ENCODE results near the gene PSME3IP1. TPM values are rescaled to one million over a fixed set of nuclear protein-coding genes. Genes with fewer than 3 reads are reported as not detected.

PSME3IP1 gene
- total RNA-seq, 4 donors from 2014 or later, result 95.7 to 185 (median 120) TPM

DNA sequence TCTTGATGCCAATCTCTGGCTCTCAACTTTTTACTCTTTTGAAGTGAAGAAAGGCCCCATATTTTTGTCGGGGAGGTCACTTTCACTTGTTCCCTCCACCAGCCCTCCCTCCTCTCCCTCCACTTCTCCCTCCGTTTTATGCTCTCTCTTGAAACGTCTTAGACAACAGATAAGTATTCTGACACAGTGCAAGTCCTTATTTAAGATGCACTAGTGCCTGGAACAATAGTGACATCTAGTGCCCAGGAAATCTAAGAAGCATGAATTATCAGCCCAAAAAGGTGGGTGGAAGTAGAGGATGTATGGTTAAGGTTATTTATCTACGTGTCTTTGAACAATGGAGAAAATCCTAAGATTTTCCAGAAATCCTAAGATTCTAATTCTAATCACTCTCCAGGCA is 17.9 kb downstream of the PSME3IP1 start:
- in situ Hi-C loops (cut with MboI; ENCODE audit: low pct_ligation_motif_present in 1 of 4, low pct_unique_long_range_greater_than_20kb in 1 of 4, low sequenced_read_pairs in 3 of 4) (loop anchor here (10.0 to 25.0 kb wide), 4 partner anchors 83 to 306 kb away; partner anchors contain the start of genes CETP (in 3 of the 4) and SLC12A3 (in 1 of the 4)), intact Hi-C loops (cut with DNase I; ENCODE audit: low total_unique reads) (loop anchor here (2.0 kb wide), 1 partner anchor 83 kb away; no protein-coding TSS in a partner anchor)
- no peak for DNase-seq
- TF ChIP-seq, protein P1, sequence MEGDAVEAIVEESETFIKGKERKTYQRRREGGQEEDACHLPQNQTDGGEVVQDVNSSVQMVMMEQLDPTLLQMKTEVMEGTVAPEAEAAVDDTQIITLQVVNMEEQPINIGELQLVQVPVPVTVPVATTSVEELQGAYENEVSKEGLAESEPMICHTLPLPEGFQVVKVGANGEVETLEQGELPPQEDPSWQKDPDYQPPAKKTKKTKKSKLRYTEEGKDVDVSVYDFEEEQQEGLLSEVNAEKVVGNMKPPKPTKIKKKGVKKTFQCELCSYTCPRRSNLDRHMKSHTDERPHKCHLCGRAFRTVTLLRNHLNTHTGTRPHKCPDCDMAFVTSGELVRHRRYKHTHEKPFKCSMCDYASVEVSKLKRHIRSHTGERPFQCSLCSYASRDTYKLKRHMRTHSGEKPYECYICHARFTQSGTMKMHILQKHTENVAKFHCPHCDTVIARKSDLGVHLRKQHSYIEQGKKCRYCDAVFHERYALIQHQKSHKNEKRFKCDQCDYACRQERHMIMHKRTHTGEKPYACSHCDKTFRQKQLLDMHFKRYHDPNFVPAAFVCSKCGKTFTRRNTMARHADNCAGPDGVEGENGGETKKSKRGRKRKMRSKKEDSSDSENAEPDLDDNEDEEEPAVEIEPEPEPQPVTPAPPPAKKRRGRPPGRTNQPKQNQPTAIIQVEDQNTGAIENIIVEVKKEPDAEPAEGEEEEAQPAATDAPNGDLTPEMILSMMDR (IDR thresholded peaks at IDR 0.05), result peak; percentile 42 to 62 (median 54)
- TF ChIP-seq POLR2A (IDR thresholded peaks at IDR 0.05), result no peak
- 15 to 18% methylated on average over 4 of the region's 4 CpGs for WGBS, 2 donors (ENCODE audit: low coverage in 1 of 2)
- Histone ChIP-seq H3K4me1 (peaks cover 0 to 10% (median 0%) of the 10 kb centered on the region in 4 donors), H3K27ac (peak overlapping the region in 1 of 4 donors; percentile 14), H3K9me3 (no peaks in the 10 kb centered on the region), H3K27me3 (no peaks in the 10 kb centered on the region), H3K4me3 (no peak overlapping the region), H3K36me3 (peaks cover 0 to 51% (median 25%) of the 10 kb centered on the region in 4 donors)

DNA sequence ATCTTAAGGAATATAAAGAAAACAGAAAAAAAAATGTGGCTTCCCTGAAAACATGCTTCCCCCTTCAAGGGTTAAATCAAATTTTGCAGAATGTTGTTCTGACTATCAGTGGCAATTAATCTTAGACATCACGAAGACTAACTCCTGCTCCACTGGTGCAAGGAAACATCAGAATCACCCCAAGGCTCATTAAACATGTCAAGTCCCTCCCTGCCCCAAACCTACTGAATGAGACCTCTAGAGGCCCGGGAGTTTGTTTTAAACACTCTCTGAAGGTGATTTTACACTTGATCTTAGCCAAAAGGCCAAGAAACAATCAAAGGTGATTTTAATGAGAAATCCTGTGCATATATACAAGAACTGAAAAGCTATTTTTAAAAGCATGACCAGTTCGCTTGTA is 18.3 kb downstream of the PSME3IP1 start:
- 77 to 89% methylated on average over 2 to 3 of the region's 3 CpGs for WGBS, 2 donors (ENCODE audit: low coverage in 1 of 2)
- peaks cover 0 to 10% (median 0%) of the 10 kb centered on the region in 4 donors for H3K4me1 ChIP-seq
- DNase-seq, result no peak
- no peak for TF ChIP-seq POLR2AphosphoS5 (IDR thresholded peaks at IDR 0.05)
- TF ChIP-seq POLR2A (IDR thresholded peaks at IDR 0.05), result no peak
- TF ChIP-seq, protein P1 (IDR thresholded peaks at IDR 0.05), result no peak
- no peak for TF ChIP-seq EP300 (IDR thresholded peaks at IDR 0.05; ENCODE audit: low read depth)
- intact Hi-C loops (cut with DNase I; ENCODE audit: low total_unique reads) (no loop called here), in situ Hi-C loops (cut with MboI; ENCODE audit: low pct_ligation_motif_present in 1 of 4, low pct_unique_long_range_greater_than_20kb in 1 of 4, low sequenced_read_pairs in 3 of 4) (loop anchor here (10.0 to 25.0 kb wide), 4 partner anchors 83 to 305 kb away; partner anchors contain the start of genes CETP (in 3 of the 4) and SLC12A3 (in 1 of the 4))
- no peaks in the 10 kb centered on the region for H3K9me3 ChIP-seq
- peak overlapping the region in 1 of 4 donors; percentile 14 for H3K27ac ChIP-seq
- no peak overlapping the region for H3K4me3 ChIP-seq
- peaks cover 0 to 53% (median 25%) of the 10 kb centered on the region in 4 donors for H3K36me3 ChIP-seq
- H3K27me3 ChIP-seq, result no peaks in the 10 kb centered on the region

DNA sequence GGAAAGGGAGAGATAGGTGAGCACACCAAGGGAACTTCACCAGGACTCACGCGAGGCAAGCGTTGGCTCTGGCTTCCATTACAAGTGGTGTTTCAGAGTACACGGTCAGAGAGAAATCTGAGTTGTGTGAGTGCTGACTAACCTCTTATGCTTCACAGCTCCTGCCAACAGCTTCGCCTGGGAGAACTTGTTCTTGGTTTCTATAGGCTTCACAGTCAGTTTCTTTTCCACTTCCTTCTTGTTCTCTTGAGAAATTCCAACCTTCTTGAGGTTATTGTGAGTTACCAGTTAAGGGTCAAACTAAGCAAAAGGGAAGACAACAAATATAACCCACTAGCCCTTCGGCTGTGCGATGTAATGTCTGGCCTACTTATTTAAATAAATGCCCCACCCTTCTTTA is 18.9 kb downstream of the PSME3IP1 start:
- in situ Hi-C loops (cut with MboI; ENCODE audit: low pct_ligation_motif_present in 1 of 4, low pct_unique_long_range_greater_than_20kb in 1 of 4, low sequenced_read_pairs in 3 of 4), result loop anchor here (10.0 to 25.0 kb wide), 4 partner anchors 82 to 305 kb away; partner anchors contain the start of genes CETP (in 3 of the 4) and SLC12A3 (in 1 of the 4)
- intact Hi-C loops (cut with DNase I; ENCODE audit: low total_unique reads), result no loop called here
- H3K27me3 ChIP-seq, result no peaks in the 10 kb centered on the region
- H3K4me1 ChIP-seq, result peaks cover 0 to 10% (median 0%) of the 10 kb centered on the region in 4 donors
- TF ChIP-seq POLR2AphosphoS5 (IDR thresholded peaks at IDR 0.05), result peak in 1 of 3 donors; percentile 11
- no peak for TF ChIP-seq EP300 (IDR thresholded peaks at IDR 0.05; ENCODE audit: low read depth)
- H3K4me3 ChIP-seq, result no peak overlapping the region
- no peaks in the 10 kb centered on the region for H3K9me3 ChIP-seq
- H3K27ac ChIP-seq, result peak overlapping the region in 1 of 4 donors; percentile 14
- DNase-seq, result no peak
- WGBS, 2 donors (ENCODE audit: low coverage in 1 of 2), result 69 to 80% methylated on average over 6 to 7 of the region's 7 CpGs
- H3K36me3 ChIP-seq, result peaks cover 0 to 52% (median 23%) of the 10 kb centered on the region in 4 donors

DNA sequence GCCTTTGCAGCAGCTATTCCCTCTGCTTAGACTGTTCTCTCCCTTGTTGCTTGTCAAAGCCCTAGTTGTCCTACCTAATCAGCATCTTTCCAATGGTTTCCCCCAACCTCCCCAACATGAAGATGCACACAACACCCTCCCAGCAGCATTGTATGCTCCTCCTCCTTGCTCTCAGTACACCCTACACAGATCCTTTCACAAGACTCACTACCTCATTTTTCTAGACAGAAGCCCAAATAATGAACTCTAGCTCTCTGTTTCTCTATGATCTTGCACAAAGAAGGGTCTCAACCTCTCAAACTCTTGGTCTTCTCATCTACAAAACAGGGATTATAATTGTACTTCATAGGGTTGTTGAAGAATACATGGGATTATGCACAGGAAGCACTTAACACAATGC is 19.4 kb downstream of the PSME3IP1 start:
- DNase-seq, result no peak
- H3K27ac ChIP-seq, result peak overlapping the region in 1 of 4 donors; percentile 9
- H3K9me3 ChIP-seq, result no peaks in the 10 kb centered on the region
- peaks cover 0 to 10% (median 0%) of the 10 kb centered on the region in 4 donors for H3K4me1 ChIP-seq
- intact Hi-C loops (cut with DNase I; ENCODE audit: low total_unique reads) (no loop called here), in situ Hi-C loops (cut with MboI; ENCODE audit: low pct_ligation_motif_present in 1 of 4, low pct_unique_long_range_greater_than_20kb in 1 of 4, low sequenced_read_pairs in 3 of 4) (loop anchor here (10.0 to 25.0 kb wide), 4 partner anchors 82 to 304 kb away; partner anchors contain the start of genes CETP (in 3 of the 4) and SLC12A3 (in 1 of the 4))
- no peak overlapping the region for H3K4me3 ChIP-seq
- no peaks in the 10 kb centered on the region for H3K27me3 ChIP-seq
- peaks cover 0 to 53% (median 20%) of the 10 kb centered on the region in 4 donors for H3K36me3 ChIP-seq
- TF ChIP-seq POLR2A (IDR thresholded peaks at IDR 0.05) (no peak), EP300 (IDR thresholded peaks at IDR 0.05; ENCODE audit: low read depth) (no peak), POLR2AphosphoS5 (IDR thresholded peaks at IDR 0.05) (no peak)
- TF ChIP-seq, protein P1 (IDR thresholded peaks at IDR 0.05), result no peak
